ENCODE results near the gene TMC7.

GRCh38 chr16:19102187-19102872, 118.6 kb downstream of the TMC7 start:
- TF ChIP-seq CTCF (IDR thresholded peaks at IDR 0.05; ENCODE audit: poor library complexity): no peak
- TF ChIP-seq EZH2 (IDR thresholded peaks at IDR 0.05; ENCODE audit: borderline replicate concordance): no peak
- TF ChIP-seq EZH2phosphoT487 (IDR thresholded peaks at IDR 0.05; ENCODE audit: low read depth, severe bottlenecking, unreplicated experiment): no peak

Data from hepatocyte (in vitro differentiated cells).